GM18499 (cell line): Measurements from ENCODE around the gene TSPAN5.
"Not testable (repeated sequence)": the region's sequence is repeated elsewhere in the genome, so short reads cannot be mapped to it uniquely, and the experiment has no call there.

Source experiments
- ATAC-seq: cut with Tn5 transposase; IDR thresholded peaks from one replicate; pipeline ENCODE4 v1.9.1; 2021; ENCODE audit warnings: moderate number of reproducible peaks; ENCODE audit not compliant: insufficient read depth, unreplicated experiment

The TSPAN5 gene

DNA sequence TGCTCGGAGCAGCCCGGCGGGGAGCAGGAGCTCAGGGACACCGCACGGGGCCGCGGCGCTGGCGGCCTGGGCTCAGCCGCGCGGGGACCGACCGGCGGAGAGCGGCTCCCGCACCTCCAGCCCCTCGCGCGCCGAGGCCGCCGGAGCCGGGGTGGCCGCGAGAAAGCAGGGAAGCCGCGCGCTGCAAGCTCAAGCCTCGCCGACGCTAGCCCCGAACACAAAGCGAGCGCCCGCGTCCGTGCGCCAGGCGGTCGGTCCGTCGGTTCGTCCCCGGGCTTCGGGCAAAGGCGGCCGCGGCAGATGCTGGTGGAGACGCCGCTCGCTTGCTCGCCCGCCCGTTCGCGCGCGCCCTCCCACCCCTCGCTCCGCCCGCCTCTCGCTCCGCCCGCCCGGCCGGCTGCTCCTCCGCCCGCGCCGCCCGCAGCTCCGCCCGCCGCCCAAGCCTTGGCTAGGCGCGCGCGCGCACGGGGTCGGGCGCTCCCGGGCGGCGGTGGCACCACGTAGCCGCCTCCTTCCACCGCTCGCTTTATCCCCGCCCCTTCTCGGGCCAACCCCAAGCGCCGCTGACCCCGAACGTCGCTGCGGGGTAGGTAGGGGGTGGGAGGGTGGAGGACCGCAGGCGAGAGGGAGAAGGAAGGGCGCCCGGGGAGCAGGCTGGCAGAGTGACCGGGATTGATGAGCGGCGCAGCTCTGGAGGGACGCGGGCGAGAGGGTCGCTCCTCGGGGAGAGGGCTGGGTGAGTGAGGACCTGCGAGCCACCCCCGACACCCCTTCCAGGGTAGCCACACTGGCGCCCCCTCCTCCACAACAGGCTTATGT, at the start of gene TSPAN5:
Gene TSPAN5, minus strand, starts transcription at position 325 of the 819 bp plus-strand sequence.
- ATAC-seq: no peak

DNA sequence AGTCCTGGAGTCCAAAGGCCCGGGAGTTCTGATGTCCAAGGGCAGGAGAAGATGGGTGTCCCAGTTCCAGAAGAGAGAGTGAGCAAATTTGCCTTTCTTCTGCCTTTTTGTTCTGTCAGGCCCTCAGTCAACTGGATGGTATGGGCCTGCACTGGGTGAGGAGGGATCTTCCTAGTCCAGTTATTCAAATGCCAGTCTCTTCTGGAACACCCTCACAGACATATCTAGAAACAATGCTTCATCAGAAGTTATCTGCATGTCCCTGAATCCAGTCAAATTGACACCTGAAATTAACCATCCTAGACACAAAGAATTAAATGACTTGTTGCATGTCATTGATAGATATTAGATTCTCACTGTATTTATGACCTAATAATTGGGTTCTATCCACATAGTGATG, 48.5 kb upstream of the TSPAN5 start:
- ATAC-seq: no peak

DNA sequence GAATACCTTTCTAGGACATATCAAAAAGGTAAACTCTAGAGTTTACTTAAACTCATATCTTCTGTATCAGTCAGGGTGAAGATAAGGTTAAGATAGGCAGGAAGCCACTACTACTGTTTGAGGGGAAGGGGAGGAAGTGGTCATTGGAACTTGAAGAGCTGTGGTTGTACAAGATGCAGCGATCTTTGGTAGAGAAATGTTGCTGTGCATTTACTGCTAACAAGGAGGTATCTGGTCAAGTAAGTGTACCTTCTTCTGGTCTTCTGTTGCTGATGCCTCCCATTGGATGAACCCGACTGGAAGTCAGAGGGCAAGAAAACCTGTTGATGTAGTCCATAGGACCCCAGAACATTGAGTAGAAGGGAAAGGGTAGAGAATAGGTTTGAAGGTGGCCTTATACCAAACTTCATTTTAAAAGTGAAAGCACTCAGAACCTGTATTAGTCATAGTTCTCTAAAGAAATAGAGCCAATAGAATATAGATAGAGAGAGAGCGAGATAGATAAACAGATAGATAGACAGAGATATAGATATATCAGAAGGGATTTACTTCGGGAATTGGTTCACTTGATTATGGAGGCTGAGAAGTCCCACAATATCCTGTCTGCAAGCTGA, 47.9 kb upstream of the TSPAN5 start:
- ATAC-seq: no peak

DNA sequence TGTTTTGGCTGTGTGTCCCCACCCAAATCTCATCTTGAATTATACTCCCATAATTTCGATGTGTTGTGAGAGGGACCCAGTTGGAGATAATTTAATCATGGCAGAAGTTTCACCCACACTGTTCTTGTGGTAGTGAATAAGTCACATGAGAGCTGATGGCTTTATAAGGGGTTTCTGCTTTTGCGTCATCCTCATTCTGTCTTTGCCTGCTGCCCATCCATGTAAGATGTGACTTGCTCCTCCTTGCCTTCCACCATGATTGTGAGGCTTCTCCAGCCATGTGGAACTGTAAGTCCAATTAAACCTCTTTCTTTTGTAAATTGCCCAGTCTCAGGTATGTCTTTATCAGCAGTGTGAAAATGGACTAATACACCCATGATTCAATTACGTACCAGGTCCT, 47.2 kb upstream of the TSPAN5 start:
- not testable (repeated sequence) for ATAC-seq

DNA sequence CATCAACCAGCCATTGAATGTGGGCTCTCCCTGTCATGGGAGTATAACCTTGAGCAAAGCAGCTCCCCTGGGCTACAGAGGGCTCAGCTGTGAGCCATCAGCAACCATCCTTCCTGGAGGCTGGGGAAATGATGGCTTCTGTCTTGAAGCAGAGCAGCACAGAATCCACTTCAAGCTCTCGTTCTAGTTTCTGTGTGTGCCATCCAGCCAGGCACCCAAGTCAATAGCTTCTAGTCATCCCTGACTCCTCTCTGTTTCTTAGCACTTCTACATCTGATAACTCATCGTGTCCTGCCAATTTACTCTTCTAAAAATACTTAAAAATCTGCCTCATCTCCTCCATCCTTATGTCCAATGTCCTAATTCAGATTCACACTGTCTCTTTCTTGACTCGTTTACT, 42.2 kb upstream of the TSPAN5 start:
- no peak for ATAC-seq

DNA sequence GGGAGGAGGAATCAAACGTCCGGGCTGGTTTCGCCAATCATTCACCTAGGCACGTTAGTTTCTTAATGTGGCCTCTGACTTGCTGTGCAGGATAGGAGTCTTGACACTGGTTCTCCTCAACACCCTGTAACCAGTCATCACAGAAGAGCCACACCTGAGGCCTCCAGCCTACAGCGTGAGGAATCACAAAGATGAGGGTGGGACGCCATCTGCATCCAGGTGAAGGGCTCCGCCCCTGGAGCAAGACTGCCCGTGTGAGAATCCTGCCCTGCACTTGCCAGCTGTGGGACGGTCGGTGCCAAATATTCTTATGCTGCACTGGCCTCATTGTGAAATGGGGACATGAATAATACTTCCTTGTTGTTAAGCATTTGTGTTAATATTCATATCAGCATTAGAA, 35.7 kb upstream of the TSPAN5 start:
- ATAC-seq: no peak

DNA sequence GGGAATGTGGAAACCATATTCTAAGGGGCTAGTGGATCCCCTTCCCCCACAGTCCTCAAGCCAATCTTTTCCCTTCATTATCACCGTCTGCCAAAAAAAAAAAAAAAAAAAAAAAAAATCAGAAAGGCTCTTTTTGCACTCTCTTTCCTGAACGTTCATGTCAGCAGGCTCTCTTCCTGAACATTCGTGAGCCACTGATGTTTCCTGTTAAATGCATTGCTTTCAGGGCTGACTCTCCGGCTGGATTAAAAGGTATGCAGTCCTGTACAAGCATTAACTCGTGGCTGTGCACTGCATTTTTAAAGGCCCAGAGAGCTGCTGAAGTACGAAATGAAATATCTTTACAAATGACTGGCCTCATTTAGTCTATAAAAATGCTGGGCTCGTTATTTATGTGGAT, 34.0 kb upstream of the TSPAN5 start:
- no peak for ATAC-seq

DNA sequence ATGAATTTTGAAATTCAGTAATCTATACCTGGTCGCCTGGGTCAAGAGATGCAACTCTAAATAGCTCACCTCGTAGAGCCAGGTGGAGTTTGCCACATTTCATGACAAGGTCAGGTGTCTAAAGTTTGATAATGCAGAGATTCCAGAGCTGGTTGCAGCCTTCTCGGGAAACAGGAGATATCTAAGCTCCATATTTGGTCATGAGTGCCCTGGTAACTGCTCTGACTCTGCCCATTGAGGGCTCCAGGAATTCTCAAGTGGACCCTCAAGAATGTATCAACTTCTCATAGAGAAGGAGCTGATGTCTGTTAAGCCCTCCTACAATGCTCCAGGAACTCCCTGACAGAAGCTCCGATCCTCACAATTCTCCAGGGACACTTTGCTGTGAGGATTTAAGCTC, 33.2 kb upstream of the TSPAN5 start:
- ATAC-seq: no peak

DNA sequence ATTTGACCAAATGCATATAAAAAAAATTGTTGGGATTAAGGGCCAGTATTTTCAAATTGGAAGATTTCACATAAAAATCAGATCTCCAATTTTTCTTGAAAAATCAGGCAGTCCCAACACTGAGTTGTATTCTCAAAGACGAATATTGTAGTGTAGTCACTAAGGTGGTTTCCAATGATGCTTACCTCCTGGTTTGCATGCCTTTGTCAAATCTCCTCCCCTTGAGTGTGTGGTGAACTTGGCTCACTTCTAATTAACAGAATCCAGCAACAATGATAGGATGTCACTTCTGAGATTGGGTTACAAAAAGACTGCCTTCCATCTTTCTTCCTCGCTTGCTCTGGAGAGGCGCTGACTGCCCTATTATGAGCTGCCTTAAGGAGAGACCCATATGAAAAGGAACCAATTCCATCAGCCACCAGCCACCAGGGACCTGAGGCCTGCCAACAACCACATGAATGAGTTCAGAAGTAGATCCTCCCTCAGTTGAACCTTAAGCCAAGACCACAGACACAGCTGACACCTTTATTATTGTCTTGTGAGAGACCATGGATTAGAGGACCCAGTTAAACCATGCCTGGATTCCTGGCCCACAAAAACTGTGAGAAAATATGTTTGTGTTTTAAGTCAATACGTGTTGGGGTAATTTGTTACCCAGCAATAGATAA, 31.2 kb upstream of the TSPAN5 start:
- ATAC-seq: no peak

DNA sequence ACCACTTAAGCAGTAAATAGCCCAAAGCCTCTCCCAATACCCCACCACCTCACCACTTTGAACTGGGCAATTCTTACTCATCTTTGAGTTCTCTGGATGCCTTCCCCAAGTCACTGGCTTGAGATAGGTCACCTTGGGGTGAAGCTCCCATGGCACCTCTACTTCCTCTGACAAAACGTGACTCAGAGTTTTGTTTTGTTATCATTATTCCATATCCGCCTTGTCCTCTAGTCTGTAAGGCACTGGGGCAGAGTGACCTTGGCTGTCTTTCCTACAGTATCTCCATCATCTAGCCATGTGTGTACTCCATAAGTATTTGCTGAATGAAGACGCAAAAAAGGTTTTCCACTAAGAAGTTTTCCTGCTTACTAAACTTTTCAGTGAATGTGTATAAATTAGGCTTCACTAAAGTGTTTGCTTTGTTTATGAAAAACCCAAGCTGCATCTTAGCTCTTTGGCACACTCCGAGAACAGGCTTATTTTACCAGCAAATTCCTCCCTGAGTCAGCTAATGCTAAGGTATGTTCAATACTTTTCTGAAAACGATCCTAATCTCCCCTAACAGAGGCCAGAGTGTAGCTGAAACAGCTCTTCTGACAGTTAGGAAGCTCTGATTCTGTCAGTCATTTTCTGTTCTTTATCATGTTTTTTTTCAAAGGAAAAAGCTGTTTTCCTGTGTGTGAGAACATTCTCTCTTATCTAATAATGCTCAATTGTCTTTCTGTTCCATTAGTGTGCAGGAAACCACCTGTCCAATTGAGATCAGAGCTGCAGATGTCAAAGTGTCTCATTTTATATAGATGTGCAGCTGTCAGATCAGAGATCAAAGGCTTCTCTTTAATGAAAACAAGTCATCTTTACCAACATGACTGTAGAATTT, 30.2 kb upstream of the TSPAN5 start:
- ATAC-seq: no peak

DNA sequence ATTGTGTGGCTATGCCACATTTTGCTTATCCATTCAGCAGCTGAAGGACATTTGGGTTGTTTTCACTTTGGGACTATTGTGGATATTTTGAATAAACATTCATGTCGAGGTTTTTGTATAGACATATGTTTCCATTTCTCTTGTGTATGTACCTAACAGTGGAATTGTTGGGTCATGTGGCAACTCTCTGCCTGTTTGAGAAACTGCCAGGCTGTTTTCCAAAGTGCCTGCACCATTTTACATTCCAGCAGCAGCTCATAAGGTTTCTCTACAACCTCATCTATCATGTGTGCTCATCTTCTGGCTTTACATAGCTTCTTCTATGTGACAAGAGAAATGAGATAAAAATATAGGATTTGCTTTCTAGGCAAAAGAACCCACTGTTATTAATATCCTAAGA, 29.5 kb upstream of the TSPAN5 start:
- ATAC-seq: no peak

DNA sequence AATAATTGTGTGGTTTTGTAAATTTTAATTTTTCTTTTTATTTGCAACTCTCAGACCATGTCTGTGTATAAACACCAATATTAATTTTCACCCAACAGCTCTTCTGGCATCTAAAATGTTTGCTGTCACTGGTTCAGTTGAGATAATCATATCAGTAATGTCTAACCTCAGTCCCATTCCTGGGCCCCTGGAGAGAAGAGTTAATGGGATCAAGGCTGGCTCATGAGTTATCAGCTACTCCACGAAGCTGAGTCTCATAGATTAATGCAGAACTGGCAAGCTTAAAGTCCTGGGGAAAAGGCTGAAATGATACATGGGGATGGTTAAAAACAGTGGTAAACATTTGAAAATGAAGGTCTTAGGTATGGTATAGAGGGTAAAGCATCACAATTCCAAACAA, 28.4 kb upstream of the TSPAN5 start:
- no peak for ATAC-seq

DNA sequence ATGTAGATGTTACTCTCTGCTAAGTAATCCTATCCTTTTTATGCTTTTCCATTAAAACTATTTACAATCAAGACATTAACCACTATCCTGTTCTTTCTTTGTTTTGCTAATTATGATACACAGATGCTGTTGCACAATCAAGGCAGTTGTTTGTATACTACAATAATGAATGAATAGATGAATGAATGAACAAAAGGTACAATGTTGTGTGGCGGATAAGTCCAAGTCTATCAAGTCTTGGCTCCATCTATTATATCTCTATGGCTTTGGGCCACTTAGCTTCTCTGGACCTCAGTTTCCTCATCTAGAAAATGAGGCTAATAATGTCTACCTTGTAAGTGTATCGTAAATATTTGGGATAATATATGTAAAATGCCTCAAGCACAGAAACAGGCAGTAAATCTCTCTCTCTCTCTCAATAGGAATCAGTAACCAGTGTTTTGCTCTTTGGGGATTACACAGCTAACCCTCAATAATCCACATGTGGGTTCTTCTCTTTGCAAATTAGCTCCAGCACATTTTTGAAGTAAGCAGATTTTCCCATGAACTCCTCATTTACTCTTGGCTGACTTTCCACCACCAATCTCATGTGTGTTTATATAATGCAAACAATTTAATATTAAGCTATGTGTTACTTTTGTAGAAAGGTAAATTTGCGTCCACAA, 27.8 kb upstream of the TSPAN5 start:
- no peak for ATAC-seq

DNA sequence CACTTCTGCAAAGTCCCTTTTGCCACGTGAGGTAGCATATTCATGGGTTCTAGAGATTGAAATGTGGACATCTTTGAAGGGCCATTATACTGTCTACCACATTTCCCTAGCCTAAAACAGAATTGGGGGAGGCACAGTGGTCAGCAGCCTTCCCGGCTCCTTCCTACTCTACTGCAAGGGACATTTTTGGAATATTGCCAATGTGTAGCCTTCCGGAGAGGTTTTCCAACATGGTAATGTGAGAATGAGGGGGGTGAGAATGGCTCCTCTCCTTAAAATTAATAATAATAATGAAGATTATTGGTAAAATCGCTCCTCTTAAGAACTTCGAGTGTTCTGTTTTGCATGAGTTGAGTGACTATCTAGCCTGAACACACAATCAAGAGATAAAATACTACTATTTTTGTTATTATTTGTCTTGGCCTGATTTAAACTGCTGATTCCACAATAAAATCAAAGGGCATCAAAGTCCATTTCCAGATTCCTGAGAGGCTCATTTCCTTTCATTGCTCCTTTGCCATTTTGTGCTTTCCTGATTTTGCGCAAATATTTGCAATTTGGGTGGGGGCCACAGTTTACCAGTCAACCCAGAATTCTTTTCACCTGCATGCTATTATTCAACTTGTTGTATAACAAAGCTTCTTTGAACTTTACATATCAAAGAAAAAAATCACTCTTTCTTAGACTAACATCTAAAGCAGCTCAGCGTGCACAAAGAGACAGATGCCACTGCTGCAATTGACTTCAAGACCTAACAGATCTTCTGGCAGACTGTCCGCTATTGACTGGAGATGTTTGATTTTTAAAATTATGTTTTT, 27.0 kb upstream of the TSPAN5 start:
- ATAC-seq: no peak

DNA sequence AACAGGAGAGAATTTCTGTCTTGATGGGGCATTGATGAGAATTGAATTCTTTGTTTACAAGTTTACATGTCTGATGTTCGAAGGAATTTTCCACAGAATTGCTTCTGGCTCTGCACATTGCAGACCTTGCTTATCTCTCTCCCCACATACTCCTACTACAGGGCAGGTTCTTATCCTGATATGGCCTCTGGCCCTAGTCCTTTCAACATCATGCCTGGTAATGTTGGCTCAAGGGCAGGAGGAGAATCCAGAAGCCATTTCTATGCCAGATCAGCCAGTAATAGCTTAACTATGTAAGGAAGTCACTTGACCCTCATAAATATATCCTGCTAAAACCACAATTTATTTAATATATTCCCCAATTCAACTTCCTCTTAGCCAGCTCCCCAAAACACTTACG, 24.3 kb upstream of the TSPAN5 start:
- ATAC-seq: no peak

DNA sequence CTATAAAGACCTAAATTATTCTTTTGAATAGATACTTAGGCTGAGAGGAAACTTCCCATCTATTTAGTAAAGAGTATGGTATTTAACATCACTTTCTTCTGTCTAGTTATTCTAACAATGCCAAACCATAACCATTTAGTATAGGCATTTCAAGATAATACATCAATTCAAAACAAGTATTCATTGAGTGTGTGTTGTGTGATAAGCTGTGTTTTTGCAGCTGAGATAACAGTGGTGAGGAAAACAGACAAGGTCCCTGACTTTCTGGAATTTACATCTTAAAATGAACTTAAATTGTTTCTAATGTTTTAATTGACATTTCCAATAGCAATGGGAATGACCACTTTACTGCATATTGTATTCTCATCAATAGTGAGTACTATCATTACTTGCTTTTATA, 22.4 kb upstream of the TSPAN5 start:
- ATAC-seq: no peak

DNA sequence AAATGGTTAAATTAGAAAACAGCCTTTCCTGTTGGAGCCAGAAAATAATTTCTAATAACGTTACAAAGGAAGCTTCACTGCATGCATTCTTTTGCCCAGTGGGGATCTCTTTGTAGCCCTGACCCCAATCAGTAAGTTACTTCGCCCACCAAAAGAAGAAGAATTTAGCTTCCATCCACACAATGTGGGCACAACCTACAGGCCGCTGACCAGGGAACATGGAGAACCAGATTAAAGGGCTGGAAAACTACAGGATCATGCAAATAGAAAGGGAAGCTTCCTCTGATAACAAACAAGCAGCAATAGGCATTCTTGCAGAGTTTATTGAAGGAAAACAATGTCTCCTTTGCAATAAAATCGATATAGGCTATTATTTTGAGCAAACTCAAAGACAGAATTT, 21.3 kb upstream of the TSPAN5 start:
- no peak for ATAC-seq

DNA sequence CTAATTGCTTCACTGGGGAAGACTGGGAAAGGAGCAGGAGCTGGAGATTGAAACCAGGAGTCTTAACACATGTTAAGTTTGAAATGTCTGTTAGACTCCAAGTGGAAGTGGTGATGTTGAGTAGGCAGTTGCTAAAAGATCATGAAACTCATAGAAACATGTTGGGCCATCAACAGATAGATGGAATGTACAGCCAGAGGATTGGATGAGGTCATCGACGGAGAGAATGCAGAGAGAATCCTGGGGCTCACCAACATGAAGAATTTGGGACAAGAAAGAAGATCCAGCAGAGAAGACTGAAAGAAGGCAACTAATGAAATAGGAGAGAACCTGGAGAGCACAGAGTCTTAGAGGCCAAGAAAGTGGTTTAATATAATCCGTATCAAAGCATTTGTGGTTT, 19.4 kb upstream of the TSPAN5 start:
- no peak for ATAC-seq
